NOMO-1 (cell line): ENCODE results near the gene PRAMEF1.
"Not testable (repeated sequence)": the region's sequence is repeated elsewhere in the genome, so short reads cannot be mapped to it uniquely, and the experiment has no call there.

Source experiments
- DNase-seq, 2 experiments: peaks; one replicate each; lab custom pipeline; 2025; ENCODE audit not compliant: unreplicated experiment in 2 of 2; lab: John Stamatoyannopoulos, UW

The PRAMEF1 gene, protein sequence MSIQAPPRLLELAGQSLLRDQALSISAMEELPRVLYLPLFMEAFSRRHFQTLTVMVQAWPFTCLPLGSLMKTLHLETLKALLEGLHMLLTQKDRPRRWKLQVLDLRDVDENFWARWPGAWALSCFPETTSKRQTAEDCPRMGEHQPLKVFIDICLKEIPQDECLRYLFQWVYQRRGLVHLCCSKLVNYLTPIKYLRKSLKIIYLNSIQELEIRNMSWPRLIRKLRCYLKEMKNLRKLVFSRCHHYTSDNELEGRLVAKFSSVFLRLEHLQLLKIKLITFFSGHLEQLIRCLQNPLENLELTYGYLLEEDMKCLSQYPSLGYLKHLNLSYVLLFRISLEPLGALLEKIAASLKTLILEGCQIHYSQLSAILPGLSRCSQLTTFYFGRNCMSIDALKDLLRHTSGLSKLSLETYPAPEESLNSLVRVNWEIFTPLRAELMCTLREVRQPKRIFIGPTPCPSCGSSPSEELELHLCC

GRCh38 chr1:12791097-12791496 is at the start of gene PRAMEF1:
Gene PRAMEF1 (plus strand): TSS chr1:12791397. CDS start chr1:12793228, 1,831 bp downstream.
- DNase-seq = not testable (repeated sequence)

GRCh38 chr1:12741946-12742345 is 49.3 kb upstream of the PRAMEF1 start:
- DNase-seq = no peak

DNA sequence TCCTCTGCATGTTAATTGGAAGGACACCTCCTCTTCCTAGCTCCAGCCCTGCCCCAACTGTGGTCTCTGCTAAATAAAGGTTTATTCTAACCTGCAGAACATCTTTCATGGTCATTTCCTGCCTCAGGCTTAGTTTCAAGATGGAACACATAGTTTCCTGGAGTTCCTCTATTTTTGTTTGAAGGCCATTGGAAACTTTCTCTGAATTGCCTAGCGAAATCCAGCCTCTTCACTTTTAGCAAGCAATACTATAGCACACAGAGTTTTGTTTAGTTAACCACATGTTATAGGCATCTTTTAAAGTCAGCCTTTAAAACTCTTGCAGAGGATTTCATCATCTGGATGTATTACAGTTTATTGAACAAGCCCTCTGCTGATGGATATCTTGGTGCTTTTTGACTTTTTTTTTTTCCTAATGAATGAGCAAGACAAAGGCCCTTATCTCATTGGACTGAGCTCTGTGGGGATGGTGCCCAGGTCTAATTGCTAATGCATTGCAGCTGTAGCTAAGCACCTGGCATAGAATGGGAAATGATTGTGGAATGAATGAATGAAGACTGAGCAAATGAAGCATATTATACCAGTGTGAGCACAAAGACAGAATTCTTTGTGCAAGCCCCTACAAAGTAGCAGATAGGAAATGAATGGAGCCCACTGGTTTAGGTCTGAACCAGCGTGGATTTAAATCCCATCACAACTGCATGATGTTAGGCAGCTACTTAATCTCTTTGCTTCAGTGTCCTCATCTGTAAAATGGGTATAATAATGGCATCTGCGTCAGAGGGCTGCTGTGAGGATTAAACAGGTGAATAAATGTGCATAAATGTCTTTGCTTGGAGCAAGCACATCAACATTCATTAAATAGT is 45.8 kb upstream of the PRAMEF1 start:
- no peak for DNase-seq

GRCh38 chr1:12745992-12746323 is 45.2 kb upstream of the PRAMEF1 start, which contains the start of gene CFAP107:
Gene CFAP107 (plus strand): TSS chr1:12746200. CDS start chr1:12746431, 231 bp downstream.
- no peak for DNase-seq

- no peak for DNase-seq
These were observed 42.3 kb upstream of the PRAMEF1 start for GRCh38 chr1:12748778-12749355.

DNA sequence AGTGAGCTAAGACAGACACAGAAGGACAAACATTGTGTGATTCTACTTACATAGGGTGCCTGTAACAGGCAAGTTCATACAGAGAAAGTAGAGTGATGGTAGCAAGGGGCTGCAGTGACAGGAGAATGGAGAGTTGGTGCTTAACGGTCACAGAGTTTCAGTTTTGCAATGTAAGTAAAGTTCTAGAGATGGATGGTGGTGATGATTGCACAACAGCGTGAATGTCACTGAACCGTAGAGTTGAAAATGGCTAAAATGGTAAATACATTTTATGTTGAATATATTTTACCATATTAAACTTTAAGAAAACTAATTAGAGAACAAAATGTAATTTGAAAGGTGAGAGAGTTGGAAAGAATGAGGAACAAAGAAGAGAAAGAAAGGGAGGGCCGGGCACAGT is 36.5 kb upstream of the PRAMEF1 start:
- no peak for DNase-seq

GRCh38 chr1:12756273-12756672 is 34.9 kb upstream of the PRAMEF1 start:
- no peak for DNase-seq

GRCh38 chr1:12756768-12757413 is 34.3 kb upstream of the PRAMEF1 start:
- DNase-seq = no peak

GRCh38 chr1:12757836-12758235 is 33.4 kb upstream of the PRAMEF1 start:
- no peak for DNase-seq

DNA sequence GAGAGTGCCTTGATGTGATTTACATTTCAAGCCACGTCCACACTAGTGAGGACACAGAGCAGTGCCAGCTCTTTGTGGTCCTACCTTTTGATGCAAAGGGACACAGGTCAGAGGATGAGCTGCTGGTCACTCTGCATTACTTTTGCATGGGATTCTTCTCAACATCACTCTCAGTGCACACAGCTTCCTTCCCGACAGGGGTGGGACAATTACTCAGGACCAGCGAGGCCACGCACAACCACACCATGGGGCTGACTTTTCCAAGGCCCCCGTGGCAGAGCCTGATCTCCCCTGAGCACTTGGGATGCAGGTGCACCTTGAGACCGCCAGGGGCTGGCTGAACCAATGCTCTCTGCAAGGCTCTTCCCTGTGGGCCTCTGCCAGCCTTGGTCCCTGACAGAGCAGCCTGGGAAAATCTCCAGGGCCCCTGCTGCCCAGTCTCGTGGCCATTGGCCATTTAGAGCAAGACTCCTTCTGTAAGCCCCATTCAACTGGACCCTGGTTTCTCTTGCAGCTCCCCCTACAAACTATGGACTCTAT is 30.9 kb upstream of the PRAMEF1 start:
- DNase-seq = no peak

DNA sequence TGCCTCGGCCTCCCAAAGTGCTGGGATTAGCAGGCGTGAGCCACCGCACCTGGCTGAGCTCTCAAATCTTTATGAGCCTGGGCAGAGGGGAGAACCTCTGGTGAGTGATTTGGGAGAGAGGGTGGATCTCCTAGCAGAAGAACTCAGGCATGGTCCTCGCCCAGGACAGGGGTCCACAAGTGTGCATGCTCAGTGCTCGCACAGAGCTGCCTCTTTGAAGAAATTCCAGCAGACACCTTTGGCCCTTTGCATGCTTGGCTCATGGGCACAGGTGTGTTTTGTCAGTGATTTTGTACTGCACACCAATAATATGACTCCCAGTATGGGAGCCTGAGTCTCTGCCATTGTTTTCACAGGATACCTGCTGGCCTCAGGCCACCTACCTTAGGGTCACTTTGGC is 29.4 kb upstream of the PRAMEF1 start:
- DNase-seq = no peak

DNA sequence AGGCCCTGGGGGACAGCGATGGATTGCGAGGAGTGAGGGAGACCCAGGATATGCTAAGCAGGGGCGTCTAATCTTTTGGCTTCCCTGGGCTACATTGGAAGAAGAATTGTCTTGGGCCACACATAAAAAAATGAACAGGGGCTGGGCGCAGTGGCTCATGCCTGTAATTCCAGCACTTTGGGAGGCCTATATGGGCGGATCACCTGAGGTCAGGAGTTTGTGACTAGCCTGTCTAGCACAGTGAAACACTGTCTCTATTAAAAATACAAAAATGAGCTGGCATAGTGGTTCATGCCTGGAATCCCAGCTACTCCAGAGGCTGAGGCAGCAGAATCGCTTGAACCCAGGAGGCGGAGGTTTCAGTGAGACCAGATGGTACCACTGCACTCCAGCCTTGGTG is 28.4 kb upstream of the PRAMEF1 start:
- no peak for DNase-seq

DNA sequence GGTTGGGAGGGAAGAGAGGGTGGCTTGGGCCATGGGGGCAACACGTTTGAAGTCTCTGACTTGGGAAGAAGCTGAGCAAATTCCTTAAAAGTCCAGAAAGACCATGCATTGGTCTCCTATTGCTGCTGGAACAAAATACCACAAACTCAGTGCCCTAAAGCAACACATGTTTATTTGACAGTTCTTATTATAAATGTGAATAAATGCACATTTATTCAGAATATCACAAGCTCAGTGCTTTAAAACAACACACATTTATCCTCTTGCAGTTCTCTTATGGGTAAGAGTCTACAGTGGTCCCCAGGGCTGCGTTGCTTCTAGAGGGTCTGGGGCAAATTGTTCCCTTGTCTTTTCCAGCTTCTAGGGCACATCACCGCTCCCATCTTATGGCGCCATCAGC is 27.7 kb upstream of the PRAMEF1 start:
- DNase-seq = no peak

DNA sequence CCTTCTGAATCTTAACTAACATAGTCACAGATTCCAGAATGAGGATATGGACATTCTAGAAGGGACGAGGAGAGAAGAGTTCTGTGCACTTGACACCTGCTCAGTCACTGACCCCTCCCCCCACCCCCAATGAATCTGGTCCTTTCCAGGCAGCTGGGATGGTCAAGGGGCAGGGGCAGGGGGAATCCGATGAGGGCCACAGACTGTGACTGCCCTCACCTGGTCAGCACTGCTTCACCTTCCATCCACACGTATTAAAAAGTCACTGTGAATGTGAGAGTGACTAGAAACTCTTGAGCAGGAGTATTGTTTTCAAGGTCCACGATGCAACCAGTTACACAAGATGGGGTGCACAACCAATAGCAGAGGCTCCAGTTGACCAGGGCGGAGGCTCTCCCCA is 27.2 kb upstream of the PRAMEF1 start:
- no peak for DNase-seq

DNA sequence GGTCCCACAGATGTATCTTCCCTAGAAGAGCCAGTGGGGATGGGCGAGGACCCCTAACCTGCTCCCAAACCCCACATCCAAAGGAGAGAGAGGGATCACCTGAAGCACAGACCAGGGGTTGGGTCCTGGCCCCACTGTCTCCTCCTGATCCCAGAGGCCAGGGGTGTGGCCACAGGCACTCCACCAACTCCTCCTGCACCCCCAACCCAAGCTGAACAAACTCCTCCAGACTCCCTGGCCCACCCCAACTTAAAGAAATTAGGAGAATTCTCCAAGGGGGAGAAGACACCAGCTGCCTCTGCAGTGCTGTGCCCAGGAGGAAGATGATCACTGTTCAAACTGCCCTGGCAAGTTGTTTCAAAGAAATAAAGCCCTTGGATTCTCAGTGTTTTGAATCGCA is 22.2 kb upstream of the PRAMEF1 start:
- DNase-seq = no peak

GRCh38 chr1:12769976-12770505 is 21.2 kb upstream of the PRAMEF1 start:
- DNase-seq = no peak

DNA sequence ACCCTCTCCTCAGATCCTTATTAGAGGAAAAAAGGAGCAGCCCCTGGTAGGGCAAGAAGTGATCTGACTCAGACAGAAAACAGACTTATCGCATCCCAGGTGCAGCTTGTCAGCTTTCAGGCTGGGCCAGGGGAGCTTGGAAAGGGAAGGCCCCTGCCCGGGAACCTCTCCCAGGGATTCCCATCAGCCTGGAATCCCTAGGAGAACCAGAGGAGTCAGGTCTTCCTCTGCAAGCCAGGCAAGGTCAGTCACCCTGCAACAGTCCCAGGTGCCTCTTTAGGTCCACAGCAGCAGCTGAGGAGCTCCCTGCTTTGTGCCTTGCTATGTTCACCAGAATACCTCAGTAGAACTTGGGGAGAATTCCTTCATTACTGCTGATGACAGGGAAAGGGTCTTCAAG is 20.6 kb upstream of the PRAMEF1 start:
- no peak for DNase-seq

- DNase-seq = no peak
These were observed 20.0 kb upstream of the PRAMEF1 start for GRCh38 chr1:12771186-12771585.

DNA sequence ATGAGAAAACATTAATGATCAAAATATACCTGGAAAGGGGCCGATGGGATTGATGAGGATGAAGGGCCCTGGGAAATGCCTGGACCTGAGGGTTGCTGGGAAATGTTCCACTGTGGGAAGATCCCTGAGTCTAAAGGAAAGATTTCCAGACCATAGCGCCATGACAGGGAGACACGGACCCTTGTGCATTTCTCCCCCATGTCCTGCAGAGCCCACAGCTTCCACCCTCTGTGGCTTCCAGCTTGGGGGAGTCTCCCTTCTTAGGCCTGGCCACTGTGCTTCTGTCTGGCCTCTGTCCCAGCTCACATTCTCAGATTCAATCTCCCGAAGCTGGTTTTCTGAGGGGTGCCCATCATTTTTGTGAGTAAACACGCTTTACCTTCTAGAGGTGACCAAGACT is 18.7 kb upstream of the PRAMEF1 start:
- DNase-seq = no peak

DNA sequence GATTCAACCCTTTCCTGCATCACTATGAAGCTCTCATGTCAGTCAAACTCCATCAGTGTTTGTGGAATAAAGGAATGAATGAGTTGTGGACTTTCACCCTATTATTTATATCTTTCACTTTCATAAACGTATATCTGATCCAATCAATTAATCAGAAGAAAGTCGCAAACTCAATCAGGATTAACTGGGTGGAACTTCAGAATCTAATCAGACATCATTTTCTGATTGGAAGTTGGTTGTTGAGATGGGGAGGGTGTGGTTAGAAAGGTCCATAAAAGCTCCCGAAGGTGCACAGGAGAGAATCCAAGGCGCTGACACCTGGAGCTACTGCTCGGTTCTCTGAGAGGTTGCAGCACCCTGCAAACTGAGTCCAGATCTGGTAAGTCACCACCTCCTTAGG is 17.8 kb upstream of the PRAMEF1 start, which contains the start of gene PRAMEF12:
TSS of gene PRAMEF12 (plus strand) at position 301 of the 400 bp plus-strand sequence. CDS start 1,130 bp downstream, outside the sequence.
- no peak for DNase-seq
